ENCODE data around the gene PPP1R14C. TPM values are rescaled to one million over a fixed set of nuclear protein-coding genes. Genes with fewer than 3 reads are reported as not detected.

Gene PPP1R14C
- total RNA-seq, 4 donors from 2014 or later = 0.34 TPM; not detected in 3

GRCh38 chr6:150146436-150146835 is 3.6 kb downstream of the PPP1R14C start:
- no peak for TF ChIP-seq CTCF (IDR thresholded peaks at IDR 0.05; ENCODE audit: low read depth)

- TF ChIP-seq CTCF (IDR thresholded peaks at IDR 0.05; ENCODE audit: low read depth) = no peak
These were observed 6.3 kb downstream of the PPP1R14C start for GRCh38 chr6:150149146-150149545.

DNA sequence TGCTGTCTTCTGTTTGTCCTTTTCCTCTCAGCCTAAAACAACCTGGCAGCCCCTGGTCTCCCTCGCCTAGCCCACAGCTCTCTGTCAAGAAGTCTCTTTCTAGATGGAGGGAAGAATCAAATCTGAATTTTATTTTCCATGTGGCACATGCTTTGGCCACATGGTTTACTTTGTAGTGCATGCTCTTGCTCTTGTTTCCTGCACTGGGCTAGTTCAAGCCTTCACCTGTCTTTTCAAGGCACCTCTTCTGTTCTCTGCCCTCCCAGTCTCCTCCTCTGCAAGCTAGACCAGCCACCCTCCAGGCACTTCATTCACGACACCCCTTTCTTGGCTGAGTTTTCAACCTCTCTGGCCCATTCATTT is 7.6 kb downstream of the PPP1R14C start:
- no peak for TF ChIP-seq CTCF (IDR thresholded peaks at IDR 0.05; ENCODE audit: low read depth)

DNA sequence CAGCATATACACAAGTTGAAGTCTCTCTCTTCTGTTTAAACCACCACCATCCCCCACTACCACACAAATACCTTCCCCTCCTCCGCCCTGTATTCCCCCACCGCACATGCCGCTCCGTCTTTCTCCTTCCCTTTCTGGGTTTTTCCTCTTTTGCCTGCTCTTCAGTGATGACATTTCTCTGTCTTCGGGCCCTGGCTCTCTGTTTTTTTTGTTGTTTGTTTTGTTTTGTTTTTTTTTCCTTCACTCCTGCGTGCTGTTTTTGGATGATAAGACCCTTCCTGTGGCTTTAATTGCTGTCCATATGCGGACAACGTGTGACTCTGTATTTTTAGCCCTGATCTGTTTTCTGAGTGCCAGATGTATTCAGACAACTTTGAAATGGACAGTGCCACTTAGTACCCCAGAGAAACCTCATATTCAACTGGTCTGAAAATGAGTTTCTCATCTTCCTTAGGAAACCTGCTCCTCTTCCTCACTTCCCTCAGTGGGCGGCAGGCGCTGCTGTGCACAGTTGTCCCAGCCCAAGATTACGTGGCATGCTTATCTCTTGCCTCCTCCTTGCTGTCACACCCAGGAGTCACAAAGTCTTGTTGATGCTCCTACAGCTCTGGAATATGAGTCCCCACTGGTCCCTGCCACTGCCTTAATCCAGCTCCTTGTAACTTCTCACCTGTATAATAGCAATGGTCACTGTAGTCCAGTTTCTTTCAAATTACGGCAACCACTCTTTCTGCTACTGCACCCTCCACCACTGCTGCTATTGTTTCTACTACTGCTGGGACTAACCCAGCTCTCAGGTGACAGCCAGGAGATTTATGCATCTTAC is 8.2 kb downstream of the PPP1R14C start:
- no peak for TF ChIP-seq CTCF (IDR thresholded peaks at IDR 0.05; ENCODE audit: low read depth)

DNA sequence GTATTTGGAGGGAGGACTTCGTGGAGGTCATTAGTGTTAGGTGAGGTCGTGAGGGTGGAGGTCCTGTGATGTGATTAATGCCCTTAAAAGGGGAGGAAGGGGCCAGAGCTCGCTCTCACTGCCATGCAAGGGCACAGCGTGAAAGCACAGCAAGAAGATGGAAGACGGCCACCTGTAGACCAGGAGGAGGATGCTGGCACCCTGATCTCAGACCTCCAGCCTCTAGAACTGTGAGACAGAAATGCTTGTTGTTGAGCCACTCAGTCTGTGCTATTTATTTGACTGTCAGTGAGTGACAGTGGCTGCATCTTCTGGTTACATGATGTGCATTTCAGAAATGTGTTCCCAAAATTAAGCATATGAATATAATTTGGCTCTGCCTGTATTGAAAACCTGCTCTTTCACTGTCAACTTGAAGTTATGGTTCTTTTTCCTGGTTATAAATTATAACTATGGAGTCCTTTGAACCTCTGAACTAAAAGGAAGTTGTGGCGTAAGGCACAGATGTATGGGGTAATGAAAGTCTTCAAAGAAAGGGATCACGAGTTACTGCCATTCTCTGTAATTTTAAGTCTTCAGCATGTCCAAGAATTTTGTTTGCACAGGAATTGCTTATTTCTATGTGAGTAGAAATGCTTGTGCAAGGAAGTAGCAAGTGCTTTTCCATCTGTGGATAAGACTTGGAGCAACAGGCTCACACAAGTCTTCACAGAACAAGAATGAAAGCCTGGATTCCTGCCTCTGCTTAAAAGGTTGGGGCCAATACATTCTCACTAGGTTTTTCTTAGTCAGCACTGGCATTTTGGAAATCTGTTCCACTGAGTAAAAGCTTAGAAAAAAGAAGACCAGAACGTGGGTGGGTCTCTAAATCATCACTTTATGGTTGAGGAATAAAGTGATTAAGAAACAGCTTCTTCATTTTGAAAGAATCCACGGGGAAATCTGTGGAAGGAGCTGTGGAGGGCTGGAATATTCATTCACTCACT is 10.3 kb downstream of the PPP1R14C start:
- TF ChIP-seq CTCF (IDR thresholded peaks at IDR 0.05; ENCODE audit: low read depth) = no peak

- no peak for TF ChIP-seq CTCF (IDR thresholded peaks at IDR 0.05; ENCODE audit: low read depth)
These were observed 11.2 kb downstream of the PPP1R14C start for GRCh38 chr6:150153905-150154492.

- TF ChIP-seq CTCF (IDR thresholded peaks at IDR 0.05; ENCODE audit: low read depth) = no peak
These were observed 13.6 kb downstream of the PPP1R14C start for GRCh38 chr6:150156460-150156859.
